Stomach (tissue), 4 donors: ENCODE measurements around the gene PTGER3.

Experiments
- EP300 ChIP-seq: sonication (generic); formaldehyde crosslinking; IDR thresholded peaks from one replicate; pipeline ENCODE4 v1.6.1; 2017; ENCODE audit warnings: antibody characterized with exemption
- POLR2AphosphoS5 ChIP-seq, 3 donors: sonication (generic); formaldehyde crosslinking; IDR thresholded peaks; one replicate each; pipeline ENCODE4 v1.6.1; 2016; ENCODE audit warnings: antibody characterized with exemption in 3 of 3
- TF ChIP-seq, protein P1 (sequence below), 7 experiments: fragments of 450-650 bp in 4 of 7; fragments of 200-600 bp in 3 of 7; sonication (generic) in 3 of 7; IDR thresholded peaks; one replicate each; pipeline ENCODE4 v1.5.1; 2016 to 2019; ENCODE audit warnings: antibody characterized with exemption in 7 of 7, control low read depth in 2 of 7, mild to moderate bottlenecking in 1 of 7

DNA sequence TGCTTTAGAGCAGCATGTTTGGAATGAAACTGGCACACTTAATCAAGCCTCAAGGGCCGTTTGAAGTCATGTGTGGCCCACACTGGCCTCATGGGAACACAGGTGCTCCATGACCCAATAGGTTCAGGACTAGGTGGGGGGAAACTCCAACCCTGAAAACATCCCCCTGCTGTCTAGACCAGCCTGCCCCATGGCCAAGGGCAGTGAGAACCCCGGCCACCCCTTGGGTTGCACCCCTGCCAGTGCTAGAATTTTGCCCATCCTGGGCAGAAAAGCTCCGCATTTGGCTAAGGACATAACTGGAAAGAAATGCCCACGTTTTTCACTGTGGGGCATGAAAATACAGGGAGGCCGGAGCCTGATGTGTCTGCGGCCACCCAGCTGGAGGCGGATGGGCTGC, 6.1 kb upstream of the PTGER3 start:
- TF ChIP-seq, protein P1, sequence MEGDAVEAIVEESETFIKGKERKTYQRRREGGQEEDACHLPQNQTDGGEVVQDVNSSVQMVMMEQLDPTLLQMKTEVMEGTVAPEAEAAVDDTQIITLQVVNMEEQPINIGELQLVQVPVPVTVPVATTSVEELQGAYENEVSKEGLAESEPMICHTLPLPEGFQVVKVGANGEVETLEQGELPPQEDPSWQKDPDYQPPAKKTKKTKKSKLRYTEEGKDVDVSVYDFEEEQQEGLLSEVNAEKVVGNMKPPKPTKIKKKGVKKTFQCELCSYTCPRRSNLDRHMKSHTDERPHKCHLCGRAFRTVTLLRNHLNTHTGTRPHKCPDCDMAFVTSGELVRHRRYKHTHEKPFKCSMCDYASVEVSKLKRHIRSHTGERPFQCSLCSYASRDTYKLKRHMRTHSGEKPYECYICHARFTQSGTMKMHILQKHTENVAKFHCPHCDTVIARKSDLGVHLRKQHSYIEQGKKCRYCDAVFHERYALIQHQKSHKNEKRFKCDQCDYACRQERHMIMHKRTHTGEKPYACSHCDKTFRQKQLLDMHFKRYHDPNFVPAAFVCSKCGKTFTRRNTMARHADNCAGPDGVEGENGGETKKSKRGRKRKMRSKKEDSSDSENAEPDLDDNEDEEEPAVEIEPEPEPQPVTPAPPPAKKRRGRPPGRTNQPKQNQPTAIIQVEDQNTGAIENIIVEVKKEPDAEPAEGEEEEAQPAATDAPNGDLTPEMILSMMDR (IDR thresholded peaks at IDR 0.05): no peak
- TF ChIP-seq POLR2AphosphoS5 (IDR thresholded peaks at IDR 0.05) (no peak), EP300 (no peak)
